Retinal pigment epithelial cell (primary cell): ENCODE measurements around the gene DCTN1.
"Not testable (repeated sequence)": the region's sequence is repeated elsewhere in the genome, so short reads cannot be mapped to it uniquely, and the experiment has no call there.

Experiments
- DNase-seq: peaks from one replicate; pipeline ENCODE4 v3.0.0-alpha.2; 2010; ENCODE audit warnings: low read depth
- H3K4me3 ChIP-seq: 2 replicates; pipeline ENCODE4 v1.5.1; 2011; ENCODE audit warnings: mild to moderate bottlenecking, low read length, control low read depth, moderate library complexity
- CTCF ChIP-seq: conservative IDR thresholded peaks from 2 replicates; pipeline ENCODE4 v1.5.1; 2011; ENCODE audit warnings: low read depth, low read length, control low read depth, inconsistent platforms

DCTN1 gene

GRCh38 chr2:74361327-74361726, 18.8 kb downstream of the DCTN1 start:
- TF ChIP-seq CTCF, result no peak
- H3K4me3 ChIP-seq, result no peak overlapping the region
- DNase-seq, result no peak

- H3K4me3 ChIP-seq, result no peak overlapping the region
- TF ChIP-seq CTCF, result no peak
- no peak for DNase-seq
Measured at GRCh38 chr2:74357627-74358026, 22.5 kb downstream of the DCTN1 start.

GRCh38 chr2:74349889-74350288, 30.2 kb downstream of the DCTN1 start:
- no peak for DNase-seq
- H3K4me3 ChIP-seq, result no peak overlapping the region
- TF ChIP-seq CTCF, result no peak

GRCh38 chr2:74347742-74348141, 32.4 kb downstream of the DCTN1 start:
- DNase-seq, result no peak
- H3K4me3 ChIP-seq, result no peak overlapping the region
- TF ChIP-seq CTCF, result no peak

GRCh38 chr2:74347303-74347702, 32.8 kb downstream of the DCTN1 start:
- TF ChIP-seq CTCF, result no peak
- DNase-seq, result no peak
- no peak overlapping the region for H3K4me3 ChIP-seq

- H3K4me3 ChIP-seq, result no peak overlapping the region
- DNase-seq, result no peak
- TF ChIP-seq CTCF, result no peak
Measured at GRCh38 chr2:74345272-74345943, 34.7 kb downstream of the DCTN1 start.

GRCh38 chr2:74343316-74343715, 36.8 kb downstream of the DCTN1 start, which contains the start of gene SLC4A5:
Gene SLC4A5, minus strand, starts transcription at chr2:74343416. Its CDS starts 28,393 bp downstream, at chr2:74315023.
- no peak for TF ChIP-seq CTCF
- no peak for DNase-seq
- H3K4me3 ChIP-seq, result no peak within 1 kb of the TSS

- not testable (repeated sequence) for DNase-seq, H3K4me3 ChIP-seq
Measured at GRCh38 chr2:74336227-74336626, 43.9 kb downstream of the DCTN1 start.
